GM19351 (cell line): Measurements from ENCODE around the gene GOLPH3L.
A peak's percentile ranks its signal among the peaks of the same experiment; 100 is the strongest.
"Not testable (repeated sequence)": the region's sequence is repeated elsewhere in the genome, so short reads cannot be mapped to it uniquely, and the experiment has no call there.

Experiments used
- ATAC-seq: cut with Tn5 transposase; IDR thresholded peaks from one replicate; pipeline ENCODE4 v1.9.1; 2021; ENCODE audit warnings: mild to moderate bottlenecking, moderate library complexity; ENCODE audit not compliant: unreplicated experiment

Gene GOLPH3L

DNA sequence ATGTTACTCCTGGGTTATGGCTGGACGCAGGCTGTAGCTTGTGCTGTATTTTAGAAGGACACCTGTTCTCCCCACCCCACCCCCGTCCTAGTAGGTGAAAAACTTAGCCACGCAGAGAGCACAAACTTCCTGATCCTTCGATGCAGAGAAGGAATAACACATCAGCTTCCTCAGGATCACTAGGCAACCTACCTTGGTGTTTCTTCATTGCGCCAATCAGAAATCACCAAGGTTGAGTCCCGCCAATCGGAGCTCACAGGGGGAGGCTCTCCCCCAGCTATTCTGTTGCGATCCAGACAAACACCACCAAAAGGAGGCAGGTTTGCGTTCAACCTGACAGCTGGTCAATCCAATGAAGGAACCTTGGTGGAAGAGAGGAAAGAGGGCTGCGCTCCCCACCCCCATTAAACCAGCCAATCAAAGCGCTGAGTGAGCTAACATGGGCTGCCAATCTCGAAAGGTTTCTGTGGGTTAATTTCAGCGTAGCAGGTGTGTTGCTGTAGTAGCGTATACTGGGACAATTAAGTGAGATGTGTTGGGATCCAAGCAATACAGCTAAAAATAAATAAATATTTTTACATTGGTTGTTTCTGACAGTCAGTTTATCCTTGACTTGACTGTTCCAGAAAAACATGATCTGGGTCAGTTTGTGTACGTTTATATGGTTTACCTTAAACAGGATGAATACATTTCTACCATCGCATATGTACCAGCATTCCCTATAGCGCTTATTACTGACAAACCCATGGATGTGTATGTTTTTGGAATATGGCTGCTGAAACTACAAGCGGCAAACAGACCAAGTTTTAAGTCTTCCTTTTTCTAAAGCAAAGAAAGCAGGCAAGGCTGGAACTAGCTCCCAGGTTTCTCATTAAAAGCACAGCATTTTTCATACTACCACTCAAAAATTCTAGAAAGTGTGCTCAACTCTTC is at the start of gene GOLPH3L:
TSS of gene GOLPH3L (minus strand) at position 160 of the 933 bp plus-strand sequence. CDS start 2,316 bp downstream, outside the sequence.
- peak; percentile 97 for ATAC-seq

DNA sequence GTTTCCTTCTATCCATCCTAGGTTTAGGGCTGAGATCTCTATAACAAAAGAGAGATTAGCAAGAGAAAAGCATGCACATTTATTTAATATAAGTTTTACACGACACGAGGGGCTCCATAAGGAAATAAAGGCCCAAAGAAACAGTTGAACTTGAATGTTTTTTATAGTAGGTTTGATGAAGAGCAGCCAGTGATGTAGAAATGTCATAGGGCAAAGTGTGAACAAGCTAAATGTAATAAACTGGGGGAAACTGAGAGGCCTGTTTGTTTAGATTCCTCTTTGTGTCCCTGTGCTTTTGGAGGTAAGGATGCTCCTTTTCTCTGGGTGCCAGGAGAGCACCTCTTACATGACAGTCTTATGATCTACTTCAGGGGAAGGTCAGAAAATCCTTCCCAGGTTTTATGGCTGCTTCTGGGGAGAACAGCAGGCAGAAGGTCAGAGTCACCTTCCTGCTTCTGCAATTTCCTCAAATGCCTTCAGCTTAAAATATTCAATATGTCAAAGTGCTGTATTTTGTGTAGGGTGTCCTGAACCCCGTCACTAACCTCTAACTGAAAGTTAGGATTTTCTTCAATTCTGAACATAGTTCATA is 33.3 kb upstream of the GOLPH3L start:
- no peak for ATAC-seq

DNA sequence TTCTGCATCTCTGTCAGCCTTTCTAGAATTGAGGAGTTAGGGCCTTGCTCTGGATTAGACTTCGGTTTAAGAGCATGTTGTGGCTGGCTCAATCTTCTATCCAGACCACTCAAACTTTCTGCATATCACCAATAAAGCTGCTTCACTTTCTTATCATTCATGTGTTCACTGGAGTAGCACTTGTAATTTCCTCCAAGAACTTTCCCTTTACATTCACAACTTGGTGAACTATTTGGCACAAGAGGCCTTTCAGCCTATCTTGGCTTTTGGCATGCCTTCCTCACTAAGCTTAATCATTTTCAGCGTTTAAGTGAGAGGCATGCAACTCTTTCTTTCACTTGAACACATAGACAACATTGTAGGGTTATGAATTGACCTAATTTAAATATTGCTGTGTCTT is 27.4 kb upstream of the GOLPH3L start:
- no peak for ATAC-seq

DNA sequence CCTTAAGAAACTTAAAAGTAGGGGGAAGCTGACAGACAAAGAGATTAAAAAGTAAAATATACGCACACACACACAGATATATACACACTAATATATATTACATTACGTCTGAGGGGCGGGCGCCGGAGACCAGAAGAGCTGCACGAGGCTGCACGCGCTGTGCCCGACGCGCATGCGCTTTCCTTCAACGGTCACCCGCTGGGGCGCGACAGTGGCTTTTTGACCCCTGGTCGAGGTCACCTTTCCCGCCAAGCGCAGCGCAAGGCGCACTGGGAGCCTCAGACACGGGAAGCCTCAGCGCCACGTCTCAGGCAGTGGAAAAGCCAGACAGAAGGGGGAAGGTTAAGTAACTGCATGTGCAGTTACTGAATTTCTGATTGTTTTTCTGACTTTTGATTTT is 23.7 kb upstream of the GOLPH3L start, which contains the start of gene HORMAD1:
TSS of gene HORMAD1 (minus strand) at position 193 of the 400 bp plus-strand sequence. CDS start 1,390 bp downstream, outside the sequence.
- no peak for ATAC-seq

DNA sequence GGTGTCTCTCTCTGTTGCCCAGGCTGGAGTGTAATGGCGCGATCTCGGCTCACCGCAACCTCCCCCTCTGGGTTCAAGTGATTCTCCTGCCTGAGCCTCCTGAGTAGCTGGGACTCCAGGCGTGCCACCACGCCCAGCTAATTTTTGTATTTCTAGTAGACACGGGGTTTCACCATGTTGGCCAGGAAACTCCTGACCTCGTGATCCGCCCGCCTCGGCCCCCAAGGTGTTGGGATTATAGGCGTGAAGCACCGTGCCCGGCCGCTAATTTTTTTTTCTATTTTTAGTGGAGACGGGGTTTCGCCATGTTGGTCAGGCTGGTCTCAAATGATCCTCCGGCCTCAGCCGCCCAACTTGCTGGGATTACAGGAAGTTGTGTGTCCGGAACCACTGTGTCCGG is 23.1 kb upstream of the GOLPH3L start:
- no peak for ATAC-seq

DNA sequence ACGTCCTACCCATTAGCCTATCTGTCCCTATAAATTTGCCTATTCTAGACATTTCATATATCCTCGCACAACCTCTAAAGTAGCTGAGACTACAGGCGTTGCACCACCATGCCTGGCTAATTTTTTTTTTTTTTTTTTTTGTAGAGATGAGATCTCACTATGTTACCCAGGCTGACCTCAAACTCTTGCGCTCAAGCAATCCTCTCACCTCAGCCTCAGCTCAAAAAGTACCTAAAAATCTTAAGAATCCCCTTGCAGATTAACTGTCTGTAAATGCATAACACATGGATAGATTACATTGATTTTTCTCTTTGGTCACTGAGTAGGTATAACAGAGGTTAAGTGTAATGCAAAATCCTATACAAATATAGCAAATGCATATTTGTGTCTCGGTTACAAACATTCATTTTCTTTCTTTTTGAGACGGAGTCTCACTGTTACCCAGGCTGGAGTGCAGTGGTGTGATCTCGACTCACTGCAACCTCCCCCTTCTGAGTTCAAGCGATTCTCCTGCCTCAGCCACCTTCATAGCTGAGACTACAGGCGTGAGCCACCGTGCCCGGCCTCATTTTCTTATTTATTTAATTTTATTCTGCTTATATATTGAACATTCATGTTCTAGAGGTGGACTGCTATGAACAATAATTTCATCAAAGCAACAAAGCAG is 21.4 kb upstream of the GOLPH3L start:
- ATAC-seq = no peak

DNA sequence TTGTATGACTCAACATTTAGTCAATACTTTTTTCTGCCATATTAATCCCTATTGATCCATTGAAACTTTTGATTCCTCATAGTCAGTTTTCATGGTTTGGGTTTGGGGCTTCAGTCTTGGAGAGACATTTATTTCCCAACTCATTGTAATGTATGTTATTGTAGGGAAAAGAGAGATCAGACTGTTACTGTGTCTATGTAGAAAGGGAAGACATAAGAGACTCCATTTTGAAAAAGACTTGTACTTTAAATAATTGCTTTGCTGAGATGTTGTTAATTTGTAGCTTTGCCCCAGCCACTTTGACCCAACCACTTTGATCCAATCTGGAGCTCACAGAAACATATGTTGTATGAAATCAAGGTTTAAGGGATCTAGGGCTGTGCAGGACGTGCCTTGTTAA is 12.1 kb upstream of the GOLPH3L start:
- ATAC-seq = not testable (repeated sequence)

DNA sequence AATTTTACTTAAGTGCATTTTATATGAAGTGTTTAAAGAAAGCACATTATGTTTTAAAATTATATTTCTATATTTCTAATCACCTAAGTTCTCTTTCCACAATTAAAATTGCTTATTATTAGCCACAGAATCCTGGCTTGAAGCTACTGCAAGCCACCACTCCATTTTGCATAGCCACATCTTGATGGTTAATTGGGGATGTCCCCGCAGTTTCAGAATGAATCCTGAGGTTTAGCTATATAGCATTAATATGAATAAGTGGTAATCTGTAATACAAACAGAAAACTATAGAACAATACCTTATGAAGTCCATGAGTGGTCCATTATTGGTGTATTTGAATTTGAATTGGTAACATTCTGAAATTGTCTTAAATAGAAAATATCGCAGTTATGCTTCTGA is 11.6 kb upstream of the GOLPH3L start:
- peak; percentile 64 for ATAC-seq

DNA sequence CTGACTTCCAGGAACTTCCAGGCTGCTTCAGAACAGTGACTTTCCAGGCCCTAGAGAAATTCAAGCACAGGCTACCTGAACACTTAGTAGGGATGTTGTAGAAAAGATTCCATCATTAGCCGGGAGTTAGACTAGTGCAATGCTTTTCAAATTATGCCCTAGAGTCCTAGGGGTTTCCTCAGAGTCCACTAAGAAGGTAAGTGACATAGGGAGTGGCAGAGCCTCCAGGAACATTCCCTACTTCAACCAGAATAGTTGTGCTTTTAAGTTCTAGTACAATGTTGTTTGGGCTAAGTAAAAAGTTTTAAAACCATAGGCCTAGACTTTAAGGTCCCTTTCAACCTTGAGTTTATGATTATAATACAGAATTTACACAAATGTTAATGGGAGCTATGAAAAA is 9.1 kb upstream of the GOLPH3L start:
- ATAC-seq = no peak

DNA sequence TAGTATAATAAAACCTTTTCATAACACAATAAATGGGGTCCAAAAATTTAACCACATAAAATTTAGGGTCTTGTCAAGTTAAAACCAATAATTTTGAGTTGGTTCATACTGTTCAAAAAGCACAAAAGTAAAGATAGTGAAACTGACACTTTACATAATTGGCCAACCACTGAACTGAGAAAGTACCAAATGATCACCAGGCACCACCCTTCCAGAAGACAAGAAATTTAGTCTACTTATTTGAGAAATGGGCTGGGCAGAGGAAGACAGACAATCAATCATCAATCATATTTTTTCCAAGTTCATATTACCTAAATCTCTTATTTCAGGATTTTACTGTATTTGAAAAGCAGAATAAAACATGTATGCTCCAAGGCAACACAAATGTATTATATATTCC is 6.5 kb upstream of the GOLPH3L start:
- ATAC-seq = no peak

DNA sequence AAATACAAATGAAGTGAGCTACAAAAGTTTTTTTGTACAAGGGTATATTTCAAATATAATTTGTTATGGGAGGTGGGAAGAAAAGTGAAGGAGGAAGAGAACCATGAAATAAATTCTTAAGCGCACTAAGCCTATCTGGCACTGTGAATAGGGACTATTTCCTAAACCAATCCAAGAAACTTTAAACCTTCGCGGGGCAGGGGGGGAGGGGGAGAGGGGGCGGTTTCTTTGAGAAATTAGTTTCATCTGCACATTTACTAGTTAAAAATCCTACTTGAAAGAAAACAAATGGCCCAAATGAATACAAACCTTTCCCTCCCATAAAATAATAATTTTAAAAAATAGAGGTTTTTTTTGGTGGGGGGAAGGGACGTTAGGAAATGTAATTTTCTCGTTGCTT is 364 bp downstream of the GOLPH3L start:
- no peak for ATAC-seq

DNA sequence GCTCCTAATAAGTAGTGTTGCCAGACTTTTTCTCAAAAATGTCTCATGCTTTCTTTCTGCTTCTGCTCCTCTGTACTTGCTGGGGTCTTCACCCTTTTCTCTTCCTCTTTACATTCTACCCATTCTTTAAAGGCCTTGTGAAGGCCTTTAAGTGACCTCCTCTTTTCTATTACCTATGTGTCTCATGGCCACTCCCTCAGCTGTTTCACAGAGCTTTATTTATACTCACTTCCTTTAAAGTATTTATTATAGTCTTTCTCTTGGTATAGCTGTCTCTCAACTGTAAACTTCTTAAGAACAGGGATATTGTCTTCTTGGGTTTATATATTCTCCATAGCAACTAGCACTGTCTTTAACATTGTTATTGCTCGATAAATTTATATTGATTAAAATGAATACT is 792 bp downstream of the GOLPH3L start:
- no peak for ATAC-seq

DNA sequence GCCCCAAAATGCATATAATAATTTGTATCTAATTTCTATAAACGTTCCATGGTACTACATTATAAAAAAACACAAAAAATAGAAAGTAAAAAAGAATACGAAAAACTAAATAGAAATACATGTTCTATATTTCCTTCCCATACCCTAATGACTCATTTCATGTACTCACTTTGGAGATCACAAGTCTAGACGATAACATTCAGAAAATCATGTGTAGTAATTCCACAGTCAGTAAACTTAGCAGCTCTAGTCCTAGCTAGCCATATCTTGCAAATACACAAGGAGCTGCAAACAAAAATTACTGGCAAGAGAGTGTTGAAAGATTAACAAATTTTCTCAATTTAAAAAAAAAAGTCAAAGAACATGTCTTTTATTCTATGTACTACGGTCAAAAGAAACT is 1.4 kb downstream of the GOLPH3L start:
- no peak for ATAC-seq

DNA sequence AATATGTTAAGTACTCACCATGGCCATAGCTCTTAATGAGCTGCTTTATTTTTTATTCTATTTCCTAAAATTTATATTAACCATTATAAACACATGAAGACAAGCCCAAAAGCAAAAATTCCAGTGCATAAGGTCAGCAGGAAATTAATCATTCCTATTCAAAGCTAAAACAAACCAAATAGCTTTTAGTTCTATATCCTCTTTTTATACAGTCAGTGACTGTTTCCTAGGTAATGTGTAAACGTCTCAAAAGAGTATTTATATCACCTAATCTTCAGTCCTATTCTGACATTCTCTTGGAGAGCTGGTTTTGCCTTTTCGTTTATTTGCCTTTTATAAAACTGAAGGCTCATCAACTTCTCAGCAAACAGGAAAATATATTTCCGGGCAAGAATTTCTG is 4.2 kb downstream of the GOLPH3L start:
- no peak for ATAC-seq

DNA sequence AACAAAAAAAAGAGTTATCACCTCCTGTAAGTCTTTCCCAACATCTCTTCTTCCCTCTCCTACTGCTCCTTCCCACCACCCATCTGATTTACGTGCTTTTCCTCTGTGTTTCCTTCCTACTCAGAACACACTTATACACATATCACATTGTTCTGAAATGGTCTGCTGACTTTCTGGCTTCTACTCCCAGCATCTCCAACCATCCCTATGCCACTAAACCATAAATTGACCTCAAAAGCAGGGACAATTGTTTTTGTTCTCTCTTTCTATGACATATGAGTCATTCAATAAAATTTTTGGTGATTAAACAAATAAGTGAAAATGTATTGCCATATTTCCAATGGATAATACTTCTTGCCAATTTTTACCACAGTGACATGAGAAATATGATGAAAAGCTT is 8.2 kb downstream of the GOLPH3L start:
- no peak for ATAC-seq

DNA sequence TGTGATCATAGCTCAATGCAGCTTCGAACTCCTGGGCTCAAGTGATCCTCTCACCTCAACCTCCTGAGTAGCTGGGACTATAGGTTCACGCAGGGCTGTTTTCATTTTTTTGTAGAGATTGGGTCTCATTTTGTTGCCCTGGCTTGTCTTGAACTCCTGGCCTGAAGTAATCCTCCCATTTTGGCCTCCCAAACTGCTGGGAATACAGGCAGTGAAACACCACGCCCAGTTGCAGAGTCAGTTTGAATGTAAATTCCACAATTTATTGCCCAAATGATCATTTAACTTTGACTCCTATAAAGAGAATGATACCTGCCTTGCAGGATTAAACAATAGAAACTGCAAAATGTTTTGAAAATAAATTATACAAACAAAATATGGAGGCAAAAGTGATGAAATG is 10.7 kb downstream of the GOLPH3L start:
- ATAC-seq = no peak

DNA sequence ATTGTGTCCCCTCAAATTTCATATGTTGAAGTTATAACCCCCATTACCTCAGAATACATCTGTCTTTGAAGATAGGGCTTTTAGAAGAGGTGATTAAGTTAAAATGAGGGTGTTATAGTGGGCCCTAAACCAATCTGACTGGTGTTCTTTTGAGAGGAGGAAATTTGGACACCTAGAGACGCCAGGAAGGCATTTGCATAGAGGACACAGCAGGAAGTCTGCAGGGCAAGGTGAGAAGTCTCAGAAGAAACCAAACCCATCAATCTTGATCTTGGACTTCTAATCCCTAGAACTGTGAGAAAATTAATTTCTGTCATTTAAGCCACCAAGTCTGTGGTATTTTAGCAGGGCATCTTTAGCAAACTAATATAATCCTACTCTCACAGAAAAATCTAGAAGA is 13.0 kb downstream of the GOLPH3L start:
- no peak for ATAC-seq

DNA sequence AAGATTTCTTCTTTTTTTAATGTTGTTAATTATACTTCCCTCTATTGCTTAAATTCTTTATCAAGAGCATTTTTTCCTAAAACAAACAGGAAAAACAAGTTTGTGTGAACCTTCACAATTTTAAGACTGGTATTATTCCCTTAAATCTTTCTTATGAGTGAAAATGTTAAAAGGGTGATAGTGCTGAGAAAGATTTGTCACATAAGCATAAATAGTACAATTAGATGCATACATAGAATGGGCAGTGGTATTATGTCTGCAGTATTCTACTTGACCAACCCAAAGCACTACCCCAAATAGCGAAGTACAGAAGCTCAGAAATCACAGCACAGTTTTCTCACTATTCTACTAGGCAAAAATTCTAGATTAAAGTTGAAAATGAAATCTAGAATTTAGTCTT is 18.0 kb downstream of the GOLPH3L start:
- no peak for ATAC-seq

DNA sequence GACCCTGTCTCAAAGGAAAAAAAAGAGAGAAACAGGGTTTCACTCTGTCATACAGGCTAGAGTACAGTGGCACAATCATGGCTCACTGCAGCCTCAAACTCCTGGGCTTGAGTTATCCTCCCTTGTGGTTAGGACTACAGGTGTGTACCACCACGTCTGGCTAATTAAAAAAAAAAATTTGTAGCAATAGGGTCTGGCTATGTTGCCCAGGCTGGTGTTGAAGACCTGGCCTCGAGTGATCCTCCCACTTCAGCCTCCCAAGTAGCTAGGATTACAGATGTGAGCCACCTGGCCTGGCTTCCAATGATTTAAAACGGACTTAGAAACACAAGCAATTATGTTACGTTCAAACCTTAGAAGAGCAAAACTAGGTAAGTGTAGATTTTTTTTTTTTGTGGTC is 22.1 kb downstream of the GOLPH3L start:
- no peak for ATAC-seq

DNA sequence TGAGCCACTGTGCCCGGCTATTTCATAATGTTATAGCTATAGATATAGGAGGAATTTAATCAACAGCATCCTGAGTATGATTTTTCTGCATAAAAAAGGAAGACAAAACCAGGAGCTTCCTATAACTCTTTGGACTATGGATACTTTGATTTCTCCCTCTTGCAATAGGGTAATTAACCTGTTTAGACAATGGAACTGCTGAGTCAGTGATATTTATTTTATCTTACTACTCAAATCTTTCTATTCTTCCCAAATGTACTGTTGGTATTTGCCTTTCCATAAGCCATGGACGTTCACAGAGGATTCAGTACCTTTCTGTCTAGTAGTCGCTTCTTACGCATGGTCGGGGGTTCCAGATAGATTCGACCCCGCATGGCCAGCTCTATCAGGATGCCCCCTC is 33.6 kb downstream of the GOLPH3L start:
- no peak for ATAC-seq

DNA sequence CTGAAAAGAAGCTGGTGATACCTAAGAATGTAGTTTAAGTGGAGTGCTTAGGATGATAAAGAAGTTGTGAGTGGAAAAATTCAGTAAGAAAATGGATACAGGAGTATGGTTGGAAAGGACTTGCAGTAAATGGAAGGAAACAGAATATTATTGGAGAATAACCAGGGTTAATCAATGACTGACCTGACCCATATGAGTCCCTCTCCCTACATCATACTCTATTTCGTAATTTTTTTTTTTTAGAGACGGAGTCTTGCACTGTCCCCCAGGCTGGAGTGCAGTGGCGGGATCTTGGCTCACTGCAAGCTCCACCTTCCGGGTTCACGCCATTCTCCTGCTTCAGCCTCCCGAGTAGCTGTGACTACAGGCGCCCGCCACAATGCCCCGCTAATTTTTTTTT is 34.1 kb downstream of the GOLPH3L start:
- no peak for ATAC-seq

DNA sequence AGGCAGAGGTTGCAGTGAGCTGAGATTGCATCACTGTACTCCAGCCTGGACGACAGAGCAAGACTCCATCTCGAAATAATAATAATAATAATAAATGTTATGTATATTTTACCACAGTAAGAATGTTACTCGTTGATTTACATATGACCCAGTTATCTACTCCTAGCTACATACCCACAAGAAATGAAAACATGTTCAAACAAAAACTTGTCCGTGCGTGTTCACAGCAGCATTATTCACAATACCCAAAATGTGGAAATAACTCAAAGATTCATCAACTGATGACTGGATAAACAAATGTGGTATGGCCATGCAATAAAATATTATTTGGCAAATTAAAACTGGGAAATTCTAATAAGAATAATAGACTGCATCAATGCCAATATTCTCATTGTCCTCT is 35.8 kb downstream of the GOLPH3L start:
- ATAC-seq = no peak
